Measurements from ENCODE around the gene C1orf198. TPM values are rescaled to one million over a fixed set of nuclear protein-coding genes. Genes with fewer than 3 reads are reported as not detected.

C1orf198 gene
- total RNA-seq, 1 donor from 2014 or later: 3.9 TPM

DNA sequence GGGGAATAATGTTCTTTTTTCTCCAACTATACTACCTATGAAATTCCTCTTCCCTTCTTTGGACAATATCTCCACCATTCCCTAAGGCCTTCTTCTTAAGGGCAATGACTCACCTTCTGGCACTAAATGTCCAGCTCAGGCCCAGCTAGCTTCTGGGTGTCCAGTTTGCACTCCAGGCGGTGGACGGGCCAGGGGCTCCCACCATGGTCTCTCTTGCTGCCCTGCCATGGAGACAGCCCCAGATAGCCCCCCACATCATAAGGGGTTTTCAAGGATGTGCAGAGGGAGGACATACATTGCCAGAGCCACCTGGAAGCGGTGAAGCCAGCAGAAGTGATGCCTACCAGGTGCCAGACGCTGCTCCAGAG lies 43.8 kb downstream of the C1orf198 start:
- no peak overlapping the region for H3K4me3 Mint-ChIP-seq
- DNase-seq: no peak
- no peak for ATAC-seq (ENCODE audit: low read depth)
- no peaks in the 10 kb centered on the region for H3K4me1 Mint-ChIP-seq
- ChIA-PET POLR2A (no interaction called here), CTCF (no interaction called here)
- TF ChIP-seq, protein P1, sequence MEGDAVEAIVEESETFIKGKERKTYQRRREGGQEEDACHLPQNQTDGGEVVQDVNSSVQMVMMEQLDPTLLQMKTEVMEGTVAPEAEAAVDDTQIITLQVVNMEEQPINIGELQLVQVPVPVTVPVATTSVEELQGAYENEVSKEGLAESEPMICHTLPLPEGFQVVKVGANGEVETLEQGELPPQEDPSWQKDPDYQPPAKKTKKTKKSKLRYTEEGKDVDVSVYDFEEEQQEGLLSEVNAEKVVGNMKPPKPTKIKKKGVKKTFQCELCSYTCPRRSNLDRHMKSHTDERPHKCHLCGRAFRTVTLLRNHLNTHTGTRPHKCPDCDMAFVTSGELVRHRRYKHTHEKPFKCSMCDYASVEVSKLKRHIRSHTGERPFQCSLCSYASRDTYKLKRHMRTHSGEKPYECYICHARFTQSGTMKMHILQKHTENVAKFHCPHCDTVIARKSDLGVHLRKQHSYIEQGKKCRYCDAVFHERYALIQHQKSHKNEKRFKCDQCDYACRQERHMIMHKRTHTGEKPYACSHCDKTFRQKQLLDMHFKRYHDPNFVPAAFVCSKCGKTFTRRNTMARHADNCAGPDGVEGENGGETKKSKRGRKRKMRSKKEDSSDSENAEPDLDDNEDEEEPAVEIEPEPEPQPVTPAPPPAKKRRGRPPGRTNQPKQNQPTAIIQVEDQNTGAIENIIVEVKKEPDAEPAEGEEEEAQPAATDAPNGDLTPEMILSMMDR (IDR thresholded peaks at IDR 0.05): no peak
- peaks cover 12% of the 10 kb centered on the region for H3K27me3 Mint-ChIP-seq
- intact Hi-C loops (cut with micrococcal nuclease): no loop called here
- no peaks in the 10 kb centered on the region for H3K36me3 Mint-ChIP-seq (ENCODE audit: low read depth)
- H3K9me3 Mint-ChIP-seq: no peaks in the 10 kb centered on the region
- H3K27ac Mint-ChIP-seq: no peak overlapping the region

DNA sequence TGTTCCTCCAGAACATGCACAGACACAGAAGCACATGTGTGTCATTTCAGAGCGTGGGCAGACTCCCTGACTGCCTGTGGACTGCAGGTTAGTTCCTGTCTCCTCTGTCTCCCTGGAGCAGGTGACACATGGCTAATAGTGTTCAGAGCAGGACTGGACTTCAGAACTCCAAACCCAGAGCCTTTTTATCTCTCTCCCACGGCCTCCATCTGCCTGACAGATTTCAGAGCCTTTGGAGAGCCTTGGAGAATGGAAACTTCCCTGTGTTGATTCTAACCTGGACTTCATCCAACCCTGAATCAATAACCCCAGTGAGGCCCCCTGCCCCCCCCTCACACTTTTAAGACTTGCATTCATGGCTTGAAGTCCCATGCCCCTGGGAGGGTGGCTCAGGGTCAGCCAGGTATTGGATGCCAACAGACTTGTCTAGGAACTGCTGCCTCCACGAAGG lies 44.4 kb downstream of the C1orf198 start:
- TF ChIP-seq, protein P1 (IDR thresholded peaks at IDR 0.05): no peak
- H3K36me3 Mint-ChIP-seq (ENCODE audit: low read depth): no peaks in the 10 kb centered on the region
- peaks cover 12% of the 10 kb centered on the region for H3K27me3 Mint-ChIP-seq
- no peak for DNase-seq
- intact Hi-C loops (cut with micrococcal nuclease): no loop called here
- CTCF ChIA-PET: no interaction called here
- POLR2A ChIA-PET: no interaction called here
- no peaks in the 10 kb centered on the region for H3K4me1 Mint-ChIP-seq
- no peak for ATAC-seq (ENCODE audit: low read depth)
- H3K9me3 Mint-ChIP-seq: no peaks in the 10 kb centered on the region
- H3K4me3 Mint-ChIP-seq: no peak overlapping the region
- H3K27ac Mint-ChIP-seq: no peak overlapping the region

DNA sequence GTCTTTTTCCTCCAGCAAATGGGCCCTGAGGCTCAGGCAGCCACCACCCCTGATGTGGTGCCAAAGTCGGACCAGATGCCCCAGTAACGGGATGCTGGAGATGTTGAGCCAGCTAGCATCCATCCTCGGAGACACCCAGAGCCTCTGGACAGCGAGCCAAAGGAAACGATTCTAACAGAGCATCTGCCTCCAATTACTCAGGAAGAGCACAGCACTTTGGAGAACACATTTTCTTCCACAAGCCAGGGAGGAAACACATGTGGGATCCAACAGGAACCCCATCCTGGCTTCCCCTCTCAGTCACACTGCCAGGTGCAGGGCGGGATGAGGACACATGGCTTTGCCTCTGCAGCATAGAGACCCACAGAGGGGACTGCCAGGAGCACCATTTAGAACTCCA lies 44.9 kb downstream of the C1orf198 start:
- DNase-seq (no peak), ATAC-seq (ENCODE audit: low read depth) (no peak)
- peaks cover 12% of the 10 kb centered on the region for H3K27me3 Mint-ChIP-seq
- CTCF ChIA-PET: no interaction called here
- no peak overlapping the region for H3K27ac Mint-ChIP-seq
- POLR2A ChIA-PET: no interaction called here
- TF ChIP-seq, protein P1 (IDR thresholded peaks at IDR 0.05): no peak
- intact Hi-C loops (cut with micrococcal nuclease): no loop called here
- H3K4me3 Mint-ChIP-seq: no peak overlapping the region
- no peaks in the 10 kb centered on the region for H3K36me3 Mint-ChIP-seq (ENCODE audit: low read depth)
- H3K4me1 Mint-ChIP-seq: no peaks in the 10 kb centered on the region
- H3K9me3 Mint-ChIP-seq: no peaks in the 10 kb centered on the region

DNA sequence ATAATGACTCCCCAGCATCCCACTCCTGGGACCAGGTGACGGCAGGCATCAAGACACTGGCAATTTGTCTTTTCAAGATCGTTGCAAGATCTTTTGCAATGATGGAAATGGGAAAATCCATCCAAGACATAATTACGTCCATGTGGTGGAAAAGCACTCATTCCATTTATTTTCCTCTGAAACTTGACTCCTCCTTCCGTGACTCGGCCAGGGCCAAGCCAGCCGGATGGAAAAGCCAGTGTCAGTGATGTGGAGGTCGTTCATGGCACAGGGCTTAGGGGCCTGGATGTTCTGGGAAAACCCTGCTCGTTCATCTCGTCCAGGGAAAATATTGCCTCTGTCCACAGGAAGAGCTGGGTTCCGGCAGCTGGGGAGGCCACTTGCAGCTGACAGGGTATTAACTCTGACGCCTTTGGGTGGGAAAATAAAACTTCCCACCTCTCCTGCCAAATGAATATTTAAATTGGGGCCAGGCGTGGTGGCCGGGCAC lies 46.2 kb downstream of the C1orf198 start:
- H3K36me3 Mint-ChIP-seq (ENCODE audit: low read depth): no peaks in the 10 kb centered on the region
- peaks cover 18% of the 10 kb centered on the region for H3K27me3 Mint-ChIP-seq
- H3K27ac Mint-ChIP-seq: no peak overlapping the region
- ChIA-PET POLR2A (no interaction called here), CTCF (no interaction called here)
- intact Hi-C loops (cut with micrococcal nuclease): no loop called here
- no peaks in the 10 kb centered on the region for H3K4me1 Mint-ChIP-seq
- no peak for DNase-seq
- TF ChIP-seq, protein P1 (IDR thresholded peaks at IDR 0.05): no peak
- H3K4me3 Mint-ChIP-seq: no peak overlapping the region
- no peaks in the 10 kb centered on the region for H3K9me3 Mint-ChIP-seq
- ATAC-seq (ENCODE audit: low read depth): no peak

DNA sequence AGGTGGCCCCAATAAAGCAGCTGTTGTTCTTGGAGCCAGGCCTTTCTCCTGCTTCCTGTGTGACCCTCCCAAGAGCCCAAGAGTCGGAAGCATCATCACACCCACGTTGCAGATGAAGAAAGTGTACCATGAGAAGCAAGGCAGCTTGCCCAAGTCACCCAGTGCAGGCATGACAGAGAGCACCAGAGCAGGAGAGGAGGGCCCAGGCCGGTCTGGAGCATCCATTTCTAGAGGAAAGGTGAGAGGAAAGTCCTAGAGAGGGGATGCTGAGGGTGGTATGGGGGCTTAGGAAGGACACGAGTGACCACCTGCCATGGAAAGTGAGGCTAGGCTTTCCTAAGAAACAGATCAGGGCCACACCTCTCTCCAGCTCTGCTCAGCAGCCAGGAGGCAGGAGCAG lies 47.0 kb downstream of the C1orf198 start:
- Mint-ChIP-seq H3K27ac (no peak overlapping the region), H3K4me3 (no peak overlapping the region), H3K36me3 (ENCODE audit: low read depth) (no peaks in the 10 kb centered on the region), H3K27me3 (peaks cover 23% of the 10 kb centered on the region), H3K9me3 (no peaks in the 10 kb centered on the region), H3K4me1 (no peaks in the 10 kb centered on the region)
- ATAC-seq (ENCODE audit: low read depth): no peak
- TF ChIP-seq, protein P1 (IDR thresholded peaks at IDR 0.05): no peak
- POLR2A ChIA-PET: no interaction called here
- no peak for DNase-seq
- CTCF ChIA-PET: no interaction called here
- intact Hi-C loops (cut with micrococcal nuclease): no loop called here
